Nucleus accumbens (tissue), 56 donors: ENCODE results near the gene LRRC63.
"Not testable (repeated sequence)": the region's sequence is repeated elsewhere in the genome, so short reads cannot be mapped to it uniquely, and the experiment has no call there.

ENCODE experiments used
- DNase-seq, 56 donors: peaks; one replicate each; lab custom pipeline; 2025; lab: John Stamatoyannopoulos, UW

Gene LRRC63

GRCh38 chr13:46179969-46180763 lies 31.6 kb upstream of the LRRC63 start:
- no peak for DNase-seq

GRCh38 chr13:46181377-46181839 lies 30.3 kb upstream of the LRRC63 start:
- DNase-seq = no peak

DNA sequence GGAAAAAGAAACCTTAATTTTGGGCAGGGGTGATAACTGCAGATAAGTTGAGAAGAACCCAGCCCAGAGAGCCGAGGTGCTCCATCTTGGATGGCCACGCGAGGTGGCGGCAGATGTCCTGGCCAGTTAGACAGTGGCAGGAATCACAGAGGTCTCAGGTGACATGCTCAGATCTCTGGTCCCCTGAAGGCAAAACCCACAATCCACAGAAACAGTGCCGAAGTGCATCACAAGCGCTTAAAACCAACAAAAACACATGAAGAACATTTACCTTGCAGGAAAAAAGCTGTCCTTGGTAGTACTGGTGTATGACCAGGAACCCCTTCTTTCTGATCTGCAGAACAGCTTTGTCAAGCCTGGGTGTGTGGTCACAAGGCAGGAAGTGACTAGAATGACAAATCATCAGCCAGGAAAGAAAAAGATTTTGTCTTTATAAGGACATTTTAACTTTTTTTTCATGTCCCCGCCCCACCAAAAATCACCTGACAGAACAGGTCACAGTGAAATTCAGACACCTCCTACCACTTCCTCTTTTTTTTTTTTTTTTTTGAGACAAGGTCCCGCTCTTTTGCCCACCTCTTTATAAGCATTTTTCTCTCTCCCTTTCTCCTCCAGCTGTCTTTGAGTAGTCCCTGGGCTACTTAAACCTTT lies 29.8 kb upstream of the LRRC63 start, which contains the start of gene LCP1:
LCP1 (minus strand) TSS at position 338 of the 651 bp plus-strand sequence. CDS start 22,515 bp downstream, outside the sequence.
- DNase-seq = no peak

- DNase-seq = no peak
Observed at GRCh38 chr13:46182491-46182877, 29.2 kb upstream of the LRRC63 start.

DNA sequence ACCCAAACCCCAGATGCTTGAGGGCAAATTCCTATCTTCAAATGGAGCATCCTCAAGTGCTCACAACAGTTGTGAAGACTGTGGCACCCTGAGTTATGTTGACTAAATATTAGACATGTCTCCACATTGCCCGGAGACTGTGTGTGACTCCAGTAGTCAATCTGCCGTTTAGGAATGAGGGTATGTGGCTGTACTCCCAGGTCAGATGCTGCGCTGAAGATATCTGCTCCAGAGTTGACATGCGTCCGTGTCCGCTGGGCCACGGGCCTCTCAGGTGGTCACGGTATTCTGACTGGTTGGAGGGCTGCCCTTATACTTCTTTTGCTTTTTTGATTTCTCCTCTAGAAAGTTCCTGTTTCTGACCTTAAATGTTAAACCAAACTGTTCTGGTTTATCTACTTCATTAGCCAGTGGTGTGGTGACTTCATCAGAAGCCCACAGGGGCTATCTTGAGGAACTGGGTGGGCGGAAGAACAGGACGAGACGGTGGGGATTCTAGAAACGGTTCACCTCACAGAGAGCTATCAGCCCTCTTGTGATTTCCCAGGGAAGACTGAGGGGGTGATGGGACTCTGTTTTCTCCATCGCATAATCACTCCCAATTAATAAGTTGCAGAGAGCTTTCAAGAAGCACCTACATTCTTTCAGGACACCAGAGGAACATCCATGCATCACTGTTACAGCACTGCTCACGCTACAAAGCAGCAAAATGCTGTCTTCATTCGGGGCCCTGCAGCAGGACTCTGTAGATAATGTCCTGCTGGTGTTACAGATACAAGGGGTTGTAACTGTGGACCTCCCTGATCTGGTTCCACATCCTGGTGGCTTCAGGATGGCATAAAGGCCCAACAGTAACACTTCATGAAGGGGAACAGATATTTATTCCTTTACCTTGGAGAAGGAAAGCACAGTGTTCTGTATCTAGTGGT lies 28.4 kb upstream of the LRRC63 start:
- DNase-seq = no peak

DNA sequence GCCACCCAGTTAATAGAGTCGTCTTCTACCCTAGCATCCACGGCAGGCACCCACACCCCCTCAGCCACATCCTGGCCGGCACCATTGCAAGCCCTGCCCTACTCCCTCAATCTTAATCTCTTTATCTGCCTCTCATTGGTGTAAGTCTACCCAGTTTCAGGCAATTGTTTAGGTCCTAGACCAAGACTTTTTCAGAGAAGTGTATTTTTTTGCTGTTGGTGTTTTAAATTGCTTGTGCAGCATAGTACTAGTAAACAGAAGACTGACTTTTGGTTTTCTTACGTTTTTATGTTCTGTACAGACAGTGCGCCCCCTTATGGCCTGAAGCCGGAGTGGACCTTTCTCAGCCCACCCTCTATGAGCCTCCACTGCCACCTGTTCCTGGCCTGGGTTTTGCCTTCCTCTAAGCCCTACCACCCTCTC lies 27.4 kb upstream of the LRRC63 start:
- peak in 3 of 56 donors; percentile 6 to 22 (median 7) for DNase-seq

GRCh38 chr13:46185634-46186033 lies 26.1 kb upstream of the LRRC63 start:
- no peak for DNase-seq

DNA sequence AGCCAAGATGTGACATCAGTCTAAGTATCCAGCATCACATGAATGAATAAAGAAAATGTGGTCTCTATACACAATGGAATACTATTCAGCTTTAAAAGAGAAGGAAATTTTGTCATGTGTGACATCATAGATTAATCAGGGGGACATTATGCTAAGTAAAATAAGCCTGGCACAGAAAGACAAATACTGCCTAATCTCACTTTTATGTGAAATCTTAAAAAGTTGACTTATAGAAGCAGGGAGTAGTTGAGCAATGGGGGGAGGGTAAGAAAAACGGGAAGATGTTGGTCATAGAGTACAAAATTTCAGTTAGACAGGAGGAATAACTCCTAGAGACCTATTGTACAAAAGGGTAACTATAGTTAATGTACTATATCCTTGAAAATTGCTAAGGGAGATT lies 19.3 kb upstream of the LRRC63 start:
- no peak for DNase-seq

GRCh38 chr13:46195016-46195415 lies 16.7 kb upstream of the LRRC63 start:
- no peak for DNase-seq

- DNase-seq = no peak
Observed at GRCh38 chr13:46197299-46198048, 14.3 kb upstream of the LRRC63 start.

GRCh38 chr13:46198696-46199193 lies 13.0 kb upstream of the LRRC63 start:
- DNase-seq = no peak

- DNase-seq = no peak
Observed at GRCh38 chr13:46202188-46202795, 9.4 kb upstream of the LRRC63 start.

GRCh38 chr13:46202966-46203365 lies 8.8 kb upstream of the LRRC63 start:
- DNase-seq = no peak

DNA sequence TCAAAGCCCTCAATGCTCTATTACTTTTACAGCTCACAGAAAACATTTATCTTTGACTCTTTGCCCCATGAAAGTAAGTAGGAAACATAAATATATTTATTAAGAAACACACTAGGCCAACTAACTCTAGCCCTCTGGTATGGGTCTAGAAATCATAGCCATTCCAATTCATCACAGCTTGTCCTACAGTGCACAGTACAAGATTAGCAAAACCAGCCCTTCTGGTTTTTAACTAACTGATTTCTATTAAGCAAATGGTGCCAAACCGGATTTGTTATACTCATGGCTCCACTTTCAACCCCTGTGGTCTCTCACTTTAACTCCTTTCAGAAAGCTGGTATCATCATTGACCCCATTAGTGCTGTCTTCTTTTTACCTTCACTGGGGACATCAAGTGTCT lies 5.6 kb upstream of the LRRC63 start:
- no peak for DNase-seq

DNA sequence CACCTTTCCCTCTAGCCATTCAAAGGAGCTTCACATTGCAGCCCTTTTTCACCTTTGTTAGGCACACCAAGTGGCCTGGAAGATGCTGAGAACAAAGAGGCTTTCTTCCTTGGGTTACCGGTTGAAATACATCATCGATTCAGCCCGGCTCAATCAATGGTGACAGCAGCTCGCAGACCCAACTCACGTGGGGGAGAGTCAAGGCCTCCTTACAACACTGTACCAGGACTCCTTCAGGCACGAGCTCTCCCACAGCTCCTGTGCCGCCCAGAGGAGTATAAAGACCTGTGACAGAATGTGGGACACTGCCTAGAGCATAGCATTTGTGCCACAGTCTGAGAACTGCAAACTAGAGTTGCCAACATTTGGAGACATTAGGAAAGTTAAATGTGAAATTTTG lies 3.9 kb upstream of the LRRC63 start:
- DNase-seq = no peak

GRCh38 chr13:46210362-46211083 lies 1.2 kb upstream of the LRRC63 start:
- no peak for DNase-seq

- DNase-seq = peak in 2 of 56 donors; percentile 27 to 53
Observed at GRCh38 chr13:46211116-46211482, 629 bp upstream of the LRRC63 start.

DNA sequence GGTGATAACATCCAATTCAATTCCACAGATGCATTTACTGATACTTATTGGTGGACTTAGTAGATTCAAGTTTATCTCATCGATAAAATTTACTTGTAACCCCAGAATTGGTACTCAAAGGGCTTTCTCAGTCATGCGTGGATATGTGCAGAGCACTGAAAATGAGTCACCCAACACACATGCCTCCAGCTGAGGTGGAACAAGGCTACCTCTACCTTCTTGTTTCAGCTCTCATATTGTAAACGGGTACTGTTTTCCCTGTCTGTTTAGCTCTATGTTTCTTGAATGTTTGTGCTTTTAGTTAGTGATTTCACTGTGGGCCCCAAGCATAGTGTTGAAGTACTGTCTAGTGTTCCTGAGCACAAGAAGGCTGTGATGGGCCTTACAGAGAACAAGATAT lies 1.5 kb downstream of the LRRC63 start:
- no peak for DNase-seq

GRCh38 chr13:46214741-46215140 lies 3.0 kb downstream of the LRRC63 start:
- not testable (repeated sequence) for DNase-seq
